Measurements from ENCODE around the gene FAM83G.

FAM83G gene

GRCh38 chr17:18986541-18987229, 17.9 kb downstream of the FAM83G start:
- no peak for TF ChIP-seq EZH2 (IDR thresholded peaks at IDR 0.05)
- no peak for TF ChIP-seq POLR2AphosphoS5 (IDR thresholded peaks at IDR 0.05; ENCODE audit: borderline replicate concordance, low read depth, low read length)
- TF ChIP-seq FOXP2 (optimal IDR thresholded peaks at IDR 0.05; ENCODE audit: control extremely low read depth, extremely low read length, insufficient read depth): no peak
- Histone ChIP-seq H3K36me3 (ENCODE audit: insufficient read depth, low read length) (no peaks in the 10 kb centered on the region), H3K4me3 (no peak overlapping the region), H3K27ac (no peak overlapping the region), H3K9me3 (ENCODE audit: low read depth, low read length) (no peaks in the 10 kb centered on the region), H3K9ac (ENCODE audit: insufficient read length) (no peak overlapping the region)
- DNase-seq (ENCODE audit: low read depth, low spot score): no peak

DNA sequence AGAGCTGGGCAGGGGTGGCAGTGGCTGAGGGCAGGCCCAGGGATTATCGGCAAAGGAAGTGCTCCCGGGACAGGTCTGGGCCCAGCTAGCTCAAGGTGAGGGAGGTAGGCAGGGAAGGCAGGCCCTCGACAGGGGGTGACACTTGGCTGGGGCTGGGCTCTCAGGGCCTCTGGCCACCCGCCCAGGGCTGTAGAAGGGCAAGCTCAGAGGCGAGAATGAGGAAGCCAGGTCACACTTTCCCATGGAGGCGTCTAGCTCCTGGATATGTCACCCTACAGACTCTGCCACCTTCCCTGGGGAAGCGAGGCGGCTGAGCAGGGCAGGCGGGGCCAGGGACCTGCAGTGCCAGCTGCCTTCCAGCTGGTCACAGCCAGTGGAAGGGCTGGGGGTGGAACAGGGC, 19.1 kb downstream of the FAM83G start:
- H3K36me3 ChIP-seq (ENCODE audit: insufficient read depth, low read length): no peaks in the 10 kb centered on the region
- no peaks in the 10 kb centered on the region for H3K9me3 ChIP-seq (ENCODE audit: low read depth, low read length)
- no peak for DNase-seq (ENCODE audit: low read depth, low spot score)
- no peak overlapping the region for H3K9ac ChIP-seq (ENCODE audit: insufficient read length)
- no peak overlapping the region for H3K4me3 ChIP-seq
- no peak for TF ChIP-seq EZH2 (IDR thresholded peaks at IDR 0.05)
- TF ChIP-seq POLR2AphosphoS5 (IDR thresholded peaks at IDR 0.05; ENCODE audit: borderline replicate concordance, low read depth, low read length): no peak
- no peak for TF ChIP-seq FOXP2 (optimal IDR thresholded peaks at IDR 0.05; ENCODE audit: control extremely low read depth, extremely low read length, insufficient read depth)
- no peak overlapping the region for H3K27ac ChIP-seq

DNA sequence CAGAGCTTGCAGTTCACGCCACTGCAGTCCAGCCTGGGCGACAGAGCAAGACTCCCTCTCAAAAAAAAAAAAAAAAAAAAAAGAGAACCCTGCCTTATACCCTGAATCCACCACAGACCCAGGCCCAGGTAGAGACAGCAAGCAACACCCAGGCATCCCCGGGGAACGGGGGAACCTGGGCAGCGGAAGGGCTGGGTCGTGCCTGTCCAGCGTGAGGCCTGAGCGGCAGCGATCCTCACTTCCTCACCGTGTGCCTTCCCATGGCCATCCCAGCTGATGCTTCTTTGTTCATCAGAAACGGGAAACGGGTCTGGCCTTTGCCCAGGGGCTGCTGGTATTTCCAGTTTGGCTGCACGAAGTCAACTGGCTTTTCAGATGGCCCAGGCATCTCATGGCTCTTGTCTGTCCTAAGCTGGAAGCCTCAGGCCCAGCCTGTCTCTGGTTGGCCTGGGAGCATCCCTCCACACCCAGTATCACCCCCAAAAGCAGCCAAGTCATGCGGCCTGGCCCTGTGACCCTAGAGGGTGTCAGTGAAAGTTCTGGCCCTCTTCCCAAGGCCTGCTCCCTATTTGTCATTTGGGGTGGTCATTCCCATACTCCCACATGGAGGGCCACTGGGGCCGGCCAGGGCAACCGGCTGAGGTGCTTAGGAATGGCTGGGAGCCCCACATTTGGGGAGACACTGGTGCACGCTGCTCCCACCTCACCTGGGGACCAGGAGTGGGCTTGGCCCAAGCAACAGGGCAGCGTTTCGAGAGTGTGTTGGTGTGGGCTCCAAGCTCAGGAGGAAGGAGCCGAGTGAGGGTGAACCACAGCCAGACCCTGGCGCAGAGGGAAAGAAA, 20.1 kb downstream of the FAM83G start:
- Histone ChIP-seq H3K9me3 (ENCODE audit: low read depth, low read length) (no peaks in the 10 kb centered on the region), H3K36me3 (ENCODE audit: insufficient read depth, low read length) (no peaks in the 10 kb centered on the region), H3K27ac (no peak overlapping the region), H3K4me3 (no peak overlapping the region), H3K9ac (ENCODE audit: insufficient read length) (no peak overlapping the region)
- DNase-seq (ENCODE audit: low read depth, low spot score): no peak
- no peak for TF ChIP-seq FOXP2 (optimal IDR thresholded peaks at IDR 0.05; ENCODE audit: control extremely low read depth, extremely low read length, insufficient read depth)
- no peak for TF ChIP-seq POLR2AphosphoS5 (IDR thresholded peaks at IDR 0.05; ENCODE audit: borderline replicate concordance, low read depth, low read length)
- no peak for TF ChIP-seq EZH2 (IDR thresholded peaks at IDR 0.05)

- no peak for TF ChIP-seq POLR2AphosphoS5 (IDR thresholded peaks at IDR 0.05; ENCODE audit: borderline replicate concordance, low read depth, low read length)
- no peak for TF ChIP-seq EZH2 (IDR thresholded peaks at IDR 0.05)
- no peak for TF ChIP-seq FOXP2 (optimal IDR thresholded peaks at IDR 0.05; ENCODE audit: control extremely low read depth, extremely low read length, insufficient read depth)
- Histone ChIP-seq H3K27ac (no peak overlapping the region), H3K9me3 (ENCODE audit: low read depth, low read length) (no peaks in the 10 kb centered on the region), H3K36me3 (ENCODE audit: insufficient read depth, low read length) (no peaks in the 10 kb centered on the region), H3K9ac (ENCODE audit: insufficient read length) (no peak overlapping the region), H3K4me3 (no peak overlapping the region)
- DNase-seq (ENCODE audit: low read depth, low spot score): no peak
These were observed 22.7 kb downstream of the FAM83G start for GRCh38 chr17:18981642-18982424.

DNA sequence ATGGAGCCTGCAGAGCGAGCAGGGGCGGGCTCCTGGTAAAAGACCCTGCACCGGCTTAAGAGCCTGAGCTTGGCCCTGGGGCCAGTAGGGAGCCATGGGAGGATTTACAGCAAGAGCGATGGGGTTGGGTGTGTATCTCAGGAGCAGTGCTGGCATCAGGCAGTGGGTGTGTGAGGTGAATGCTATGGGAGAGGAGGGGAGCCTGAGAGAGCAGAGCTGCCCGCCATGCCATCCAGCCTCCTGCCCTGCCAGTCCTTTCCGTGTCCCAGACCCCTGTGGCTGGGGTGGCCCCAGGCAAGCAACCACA, 23.3 kb downstream of the FAM83G start:
- H3K9me3 ChIP-seq (ENCODE audit: low read depth, low read length): no peaks in the 10 kb centered on the region
- H3K9ac ChIP-seq (ENCODE audit: insufficient read length): no peak overlapping the region
- no peaks in the 10 kb centered on the region for H3K36me3 ChIP-seq (ENCODE audit: insufficient read depth, low read length)
- DNase-seq (ENCODE audit: low read depth, low spot score): no peak
- H3K27ac ChIP-seq: no peak overlapping the region
- TF ChIP-seq EZH2 (IDR thresholded peaks at IDR 0.05): no peak
- TF ChIP-seq FOXP2 (optimal IDR thresholded peaks at IDR 0.05; ENCODE audit: control extremely low read depth, extremely low read length, insufficient read depth): no peak
- no peak for TF ChIP-seq POLR2AphosphoS5 (IDR thresholded peaks at IDR 0.05; ENCODE audit: borderline replicate concordance, low read depth, low read length)
- H3K4me3 ChIP-seq: no peak overlapping the region

DNA sequence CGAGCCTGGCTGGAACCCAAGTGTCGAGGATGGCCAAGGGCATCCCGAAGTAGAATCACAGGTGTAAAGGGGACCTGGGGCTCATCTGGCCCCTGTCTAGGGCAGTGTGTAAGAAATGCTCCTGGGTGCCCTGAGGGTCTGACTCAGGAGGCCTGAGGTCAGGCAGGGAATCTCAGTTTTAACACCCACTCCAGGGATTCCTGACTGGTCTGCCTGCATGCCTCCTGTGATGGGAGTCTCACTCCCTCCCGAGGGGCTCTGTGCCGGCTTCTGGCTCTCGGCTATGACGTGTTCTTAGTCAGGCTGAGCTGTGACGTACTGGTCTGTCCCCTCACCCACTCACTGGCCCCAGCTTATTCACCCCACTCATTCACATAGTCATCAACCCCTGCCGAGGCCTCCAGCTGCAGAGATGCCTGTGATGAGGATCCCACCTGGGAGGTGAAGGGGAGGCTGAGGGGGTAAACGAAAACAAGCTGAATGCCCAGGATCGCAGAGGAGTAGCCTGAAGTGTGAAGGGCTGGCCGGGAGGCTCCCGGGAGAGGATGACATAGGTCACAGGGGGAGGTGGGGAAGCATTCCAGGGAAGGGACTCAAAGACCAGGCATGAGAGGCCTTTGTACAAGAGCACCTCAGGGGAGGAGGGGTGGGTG, 23.8 kb downstream of the FAM83G start:
- TF ChIP-seq EZH2 (IDR thresholded peaks at IDR 0.05) (no peak), POLR2AphosphoS5 (IDR thresholded peaks at IDR 0.05; ENCODE audit: borderline replicate concordance, low read depth, low read length) (no peak), FOXP2 (optimal IDR thresholded peaks at IDR 0.05; ENCODE audit: control extremely low read depth, extremely low read length, insufficient read depth) (no peak)
- DNase-seq (ENCODE audit: low read depth, low spot score): no peak
- H3K36me3 ChIP-seq (ENCODE audit: insufficient read depth, low read length): no peaks in the 10 kb centered on the region
- H3K9ac ChIP-seq (ENCODE audit: insufficient read length): no peak overlapping the region
- no peak overlapping the region for H3K27ac ChIP-seq
- no peak overlapping the region for H3K4me3 ChIP-seq
- no peaks in the 10 kb centered on the region for H3K9me3 ChIP-seq (ENCODE audit: low read depth, low read length)

DNA sequence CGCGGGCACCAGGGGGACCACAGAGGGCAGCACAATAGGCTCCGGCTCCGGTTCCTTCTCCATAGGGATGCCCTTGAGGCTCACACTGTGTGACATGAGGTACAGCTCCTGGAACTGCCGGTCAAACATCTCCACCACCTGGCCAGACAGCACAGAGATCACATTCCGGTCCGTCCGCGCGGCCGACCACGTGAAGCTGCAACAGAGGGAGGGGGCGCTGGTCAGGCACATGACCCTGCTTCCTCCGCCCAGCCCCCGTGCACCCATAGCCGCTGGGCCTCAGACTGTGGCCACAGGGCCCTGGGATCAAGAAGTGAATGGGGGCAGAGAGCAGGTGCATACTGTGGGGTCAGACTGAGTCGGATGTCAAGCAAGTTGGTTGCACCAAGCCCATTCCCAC, 25.9 kb downstream of the FAM83G start:
- no peak overlapping the region for H3K9ac ChIP-seq (ENCODE audit: insufficient read length)
- H3K27ac ChIP-seq: no peak overlapping the region
- TF ChIP-seq EZH2 (IDR thresholded peaks at IDR 0.05) (no peak), FOXP2 (optimal IDR thresholded peaks at IDR 0.05; ENCODE audit: control extremely low read depth, extremely low read length, insufficient read depth) (no peak), POLR2AphosphoS5 (IDR thresholded peaks at IDR 0.05; ENCODE audit: borderline replicate concordance, low read depth, low read length) (no peak)
- H3K9me3 ChIP-seq (ENCODE audit: low read depth, low read length): no peaks in the 10 kb centered on the region
- H3K36me3 ChIP-seq (ENCODE audit: insufficient read depth, low read length): no peaks in the 10 kb centered on the region
- no peak for DNase-seq (ENCODE audit: low read depth, low spot score)
- H3K4me3 ChIP-seq: no peak overlapping the region

DNA sequence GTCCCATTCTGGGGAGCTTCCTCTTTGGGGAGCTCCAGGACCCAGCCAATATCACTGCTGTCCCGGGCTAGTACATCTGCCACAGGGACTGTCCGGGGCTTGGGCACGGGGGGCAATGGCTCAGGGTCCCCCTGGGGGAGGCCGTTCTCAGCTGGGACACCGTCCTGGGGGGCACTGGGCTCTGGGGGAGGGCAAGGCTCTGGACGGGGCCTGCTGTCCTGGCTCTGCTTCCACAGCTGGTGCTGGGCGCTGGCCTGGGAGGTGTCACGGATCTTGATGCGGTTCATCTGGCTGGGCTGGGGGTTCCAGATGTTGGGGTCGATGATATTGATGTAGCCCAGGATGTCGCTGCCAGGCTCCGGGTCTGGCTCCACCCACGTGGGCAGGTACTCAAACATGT, 26.5 kb downstream of the FAM83G start:
- Histone ChIP-seq H3K9ac (ENCODE audit: insufficient read length) (no peak overlapping the region), H3K4me3 (no peak overlapping the region), H3K27ac (no peak overlapping the region), H3K36me3 (ENCODE audit: insufficient read depth, low read length) (no peaks in the 10 kb centered on the region), H3K9me3 (ENCODE audit: low read depth, low read length) (no peaks in the 10 kb centered on the region)
- no peak for DNase-seq (ENCODE audit: low read depth, low spot score)
- TF ChIP-seq EZH2 (IDR thresholded peaks at IDR 0.05) (no peak), FOXP2 (optimal IDR thresholded peaks at IDR 0.05; ENCODE audit: control extremely low read depth, extremely low read length, insufficient read depth) (no peak), POLR2AphosphoS5 (IDR thresholded peaks at IDR 0.05; ENCODE audit: borderline replicate concordance, low read depth, low read length) (no peak)
